ENCODE data around the gene CBR3. TPM values are rescaled to one million over a fixed set of nuclear protein-coding genes. Genes with fewer than 3 reads are reported as not detected.

The CBR3 gene
- total RNA-seq, 2 donors from 2014 or later: 19.7 to 23.2 TPM

DNA sequence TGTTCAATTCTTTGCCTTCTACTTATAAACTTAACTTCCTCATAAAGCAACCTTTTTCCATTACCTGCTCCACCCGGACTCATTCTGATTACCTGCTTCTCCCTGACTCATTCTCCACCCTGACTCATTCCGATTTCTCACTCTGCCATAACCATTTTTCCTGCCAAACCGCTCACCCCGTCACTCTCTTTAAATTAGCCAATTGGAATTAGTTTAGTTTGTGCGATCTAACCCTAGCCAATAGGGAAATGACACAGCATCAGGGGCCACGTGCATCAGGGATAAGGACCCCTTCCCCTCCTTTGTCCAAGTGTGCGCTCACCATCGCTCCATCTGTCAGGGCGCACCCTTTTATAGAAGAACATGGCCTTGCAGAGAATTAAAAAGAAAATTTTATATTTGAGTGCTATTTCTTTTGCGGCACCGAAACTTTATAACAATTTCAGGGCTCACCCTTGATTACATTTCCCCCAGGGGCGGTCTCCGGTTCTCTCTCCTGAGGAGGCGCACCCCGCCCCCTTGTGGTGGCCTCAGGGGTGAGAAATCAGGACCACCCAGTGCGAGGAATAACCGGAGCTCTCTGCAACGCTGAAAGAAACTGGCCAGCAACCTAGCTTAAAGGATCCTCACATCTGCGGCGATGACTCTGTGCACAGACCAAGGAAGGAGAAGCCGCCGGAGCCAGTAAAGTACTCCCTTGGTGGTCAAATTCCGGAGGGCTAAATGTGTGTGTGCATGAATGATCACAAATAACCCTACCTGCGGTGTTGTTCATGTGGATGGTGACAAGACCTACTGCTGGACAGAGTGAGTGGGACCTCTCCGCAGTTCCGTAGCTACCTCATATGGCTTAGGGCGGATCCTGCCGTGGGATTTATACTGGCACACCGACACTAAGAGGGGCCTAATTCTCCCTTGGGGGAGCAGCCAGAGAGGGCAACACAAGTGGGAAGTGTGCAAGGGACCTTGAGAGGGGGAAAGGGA lies 30.3 kb upstream of the CBR3 start:
- peak overlapping the region; percentile 44 for H3K4me3 Mint-ChIP-seq

DNA sequence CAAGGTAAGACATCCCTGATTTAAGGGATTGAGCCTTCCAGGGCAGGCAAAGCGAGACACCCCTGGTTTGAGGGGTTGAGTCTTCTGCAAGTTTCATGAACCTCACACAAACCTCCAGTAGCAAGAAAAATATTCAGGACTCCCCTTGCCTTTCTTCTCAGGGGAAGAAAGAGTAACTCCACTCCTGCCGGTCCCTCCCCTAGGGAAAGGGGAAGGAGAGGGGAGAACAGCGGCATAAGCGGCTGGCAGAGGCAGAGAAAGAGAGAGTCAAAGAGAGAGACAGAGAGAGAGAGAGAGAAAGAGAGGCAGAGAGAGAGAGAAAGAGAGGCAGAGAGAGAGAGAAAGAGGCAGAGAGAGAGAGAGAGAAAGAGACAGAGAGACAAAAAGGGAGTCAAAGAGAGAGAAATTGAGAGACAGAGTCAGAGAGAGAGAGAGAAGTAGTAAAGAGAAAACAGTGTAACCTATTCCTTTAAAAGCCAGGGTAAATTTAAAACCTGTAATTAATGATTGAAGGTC lies 29.5 kb upstream of the CBR3 start:
- H3K27me3 Mint-ChIP-seq: peaks cover 35% of the 10 kb centered on the region
- no peaks in the 10 kb centered on the region for H3K4me1 Mint-ChIP-seq
- peak overlapping the region; percentile 44 for H3K4me3 Mint-ChIP-seq
- no peaks in the 10 kb centered on the region for H3K9me3 Mint-ChIP-seq
- no peak for ATAC-seq (replicated peaks)
- H3K27ac Mint-ChIP-seq: no peak overlapping the region
- H3K36me3 Mint-ChIP-seq (ENCODE audit: low read depth): no peaks in the 10 kb centered on the region

More for the DNA sequence above, 30.3 kb upstream of the CBR3 start:
- no peaks in the 10 kb centered on the region for H3K36me3 Mint-ChIP-seq (ENCODE audit: low read depth)
- H3K4me1 Mint-ChIP-seq: no peaks in the 10 kb centered on the region
- no peaks in the 10 kb centered on the region for H3K9me3 Mint-ChIP-seq
- H3K27me3 Mint-ChIP-seq: peaks cover 35% of the 10 kb centered on the region
- no peak overlapping the region for H3K27ac Mint-ChIP-seq
- ATAC-seq (replicated peaks): peak; percentile 23

DNA sequence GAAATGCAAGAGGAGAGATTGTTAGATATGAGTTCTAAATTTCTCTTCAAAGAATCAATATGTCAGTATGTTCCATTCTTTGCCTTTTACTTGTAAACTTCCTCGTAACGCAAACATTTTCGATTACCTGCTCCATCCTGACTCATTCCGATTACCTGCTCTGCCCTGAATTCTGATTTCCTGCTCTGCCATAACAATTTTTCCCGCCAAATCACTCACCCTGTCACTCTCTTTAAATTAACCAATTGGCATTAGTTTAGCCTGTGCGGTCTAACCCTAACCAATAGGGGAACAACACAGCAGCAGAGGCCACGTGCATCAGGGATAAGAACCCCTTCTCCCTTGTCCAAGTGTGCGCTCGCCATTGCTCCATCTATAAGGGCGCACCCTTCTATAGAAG lies 25.0 kb upstream of the CBR3 start:
- ATAC-seq (replicated peaks): no peak
- H3K9me3 Mint-ChIP-seq: no peaks in the 10 kb centered on the region
- H3K36me3 Mint-ChIP-seq (ENCODE audit: low read depth): no peaks in the 10 kb centered on the region
- no peak overlapping the region for H3K27ac Mint-ChIP-seq
- peaks cover 20% of the 10 kb centered on the region for H3K27me3 Mint-ChIP-seq
- H3K4me1 Mint-ChIP-seq: peaks cover 6% of the 10 kb centered on the region
- no peak overlapping the region for H3K4me3 Mint-ChIP-seq

- H3K9me3 Mint-ChIP-seq: no peaks in the 10 kb centered on the region
- H3K36me3 Mint-ChIP-seq (ENCODE audit: low read depth): no peaks in the 10 kb centered on the region
- peaks cover 6% of the 10 kb centered on the region for H3K27me3 Mint-ChIP-seq
- H3K4me3 Mint-ChIP-seq: no peak overlapping the region
- no peak overlapping the region for H3K27ac Mint-ChIP-seq
- peaks cover 6% of the 10 kb centered on the region for H3K4me1 Mint-ChIP-seq
- ATAC-seq (replicated peaks): no peak
Measured at GRCh38 chr21:36111238-36111637, 23.6 kb upstream of the CBR3 start.

GRCh38 chr21:36113647-36114428 lies 21.0 kb upstream of the CBR3 start:
- peaks cover 6% of the 10 kb centered on the region for H3K4me1 Mint-ChIP-seq
- no peaks in the 10 kb centered on the region for H3K36me3 Mint-ChIP-seq (ENCODE audit: low read depth)
- ATAC-seq (replicated peaks): peak; percentile 60
- peak overlapping the region; percentile 82 for H3K4me3 Mint-ChIP-seq
- H3K9me3 Mint-ChIP-seq: no peaks in the 10 kb centered on the region
- H3K27ac Mint-ChIP-seq: peak overlapping the region; percentile 85
- H3K27me3 Mint-ChIP-seq: no peaks in the 10 kb centered on the region

- Mint-ChIP-seq H3K36me3 (ENCODE audit: low read depth) (no peaks in the 10 kb centered on the region), H3K4me1 (peaks cover 6% of the 10 kb centered on the region), H3K4me3 (no peak overlapping the region), H3K27me3 (no peaks in the 10 kb centered on the region), H3K9me3 (no peaks in the 10 kb centered on the region), H3K27ac (peak overlapping the region; percentile 85)
- no peak for ATAC-seq (replicated peaks)
Measured at GRCh38 chr21:36115138-36115730, 19.6 kb upstream of the CBR3 start.

- no peaks in the 10 kb centered on the region for H3K27me3 Mint-ChIP-seq
- no peak overlapping the region for H3K4me3 Mint-ChIP-seq
- peaks cover 6% of the 10 kb centered on the region for H3K4me1 Mint-ChIP-seq
- no peaks in the 10 kb centered on the region for H3K36me3 Mint-ChIP-seq (ENCODE audit: low read depth)
- no peaks in the 10 kb centered on the region for H3K9me3 Mint-ChIP-seq
- no peak overlapping the region for H3K27ac Mint-ChIP-seq
- ATAC-seq (replicated peaks): no peak
Measured at GRCh38 chr21:36117286-36117741, 17.6 kb upstream of the CBR3 start.

- Mint-ChIP-seq H3K9me3 (no peaks in the 10 kb centered on the region), H3K36me3 (ENCODE audit: low read depth) (no peaks in the 10 kb centered on the region), H3K27me3 (no peaks in the 10 kb centered on the region), H3K4me3 (no peak overlapping the region), H3K4me1 (no peaks in the 10 kb centered on the region), H3K27ac (no peak overlapping the region)
- ATAC-seq (replicated peaks): no peak
Measured at GRCh38 chr21:36120304-36120888, 14.5 kb upstream of the CBR3 start.

DNA sequence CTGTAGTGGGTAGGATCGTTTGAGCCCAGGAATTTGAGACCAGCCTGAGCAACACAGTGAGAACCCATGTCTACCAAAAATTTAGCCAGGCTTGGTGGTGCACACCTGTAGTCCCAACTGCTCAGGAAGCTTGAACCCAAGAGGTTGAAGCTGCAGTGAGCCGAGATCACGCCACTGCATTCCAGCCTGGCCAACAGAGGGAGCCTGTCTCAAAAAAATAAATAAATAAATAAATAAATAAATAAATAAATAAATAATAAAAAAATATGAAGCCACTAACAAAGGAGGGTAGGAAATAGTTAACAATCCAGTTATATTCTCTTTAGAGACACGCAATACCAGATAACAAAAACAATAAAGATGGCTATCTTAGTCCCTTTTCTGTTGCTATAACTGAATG lies 11.9 kb upstream of the CBR3 start:
- Mint-ChIP-seq H3K9me3 (no peaks in the 10 kb centered on the region), H3K4me3 (no peak overlapping the region), H3K27me3 (no peaks in the 10 kb centered on the region), H3K4me1 (no peaks in the 10 kb centered on the region), H3K36me3 (ENCODE audit: low read depth) (no peaks in the 10 kb centered on the region), H3K27ac (no peak overlapping the region)
- no peak for ATAC-seq (replicated peaks)

GRCh38 chr21:36124395-36124794 lies 10.5 kb upstream of the CBR3 start:
- H3K36me3 Mint-ChIP-seq (ENCODE audit: low read depth): no peaks in the 10 kb centered on the region
- no peaks in the 10 kb centered on the region for H3K27me3 Mint-ChIP-seq
- no peaks in the 10 kb centered on the region for H3K9me3 Mint-ChIP-seq
- H3K4me3 Mint-ChIP-seq: no peak overlapping the region
- no peak overlapping the region for H3K27ac Mint-ChIP-seq
- no peak for ATAC-seq (replicated peaks)
- no peaks in the 10 kb centered on the region for H3K4me1 Mint-ChIP-seq

GRCh38 chr21:36125512-36126207 lies 9.2 kb upstream of the CBR3 start:
- ATAC-seq (replicated peaks): peak; percentile 38
- no peak overlapping the region for H3K4me3 Mint-ChIP-seq
- H3K27me3 Mint-ChIP-seq: no peaks in the 10 kb centered on the region
- peaks cover 4% of the 10 kb centered on the region for H3K4me1 Mint-ChIP-seq
- no peaks in the 10 kb centered on the region for H3K9me3 Mint-ChIP-seq
- H3K36me3 Mint-ChIP-seq (ENCODE audit: low read depth): no peaks in the 10 kb centered on the region
- peak overlapping the region; percentile 63 for H3K27ac Mint-ChIP-seq

DNA sequence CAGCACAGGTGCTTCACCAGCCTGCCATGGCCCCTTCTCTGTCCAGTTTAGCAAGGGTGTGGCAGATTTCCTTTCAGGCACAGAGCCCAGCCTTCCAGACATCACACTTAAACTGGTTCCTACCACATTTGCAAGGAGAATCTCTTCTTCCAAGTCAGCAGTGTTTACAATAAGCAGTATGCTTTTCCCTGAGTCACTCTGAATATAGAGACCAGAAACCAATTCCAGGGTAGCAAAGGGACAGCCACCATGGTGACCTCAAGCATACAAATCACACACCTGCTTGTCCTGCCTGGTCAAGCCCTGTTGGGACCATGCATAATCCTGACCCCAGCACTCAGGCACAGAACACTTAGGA lies 8.7 kb upstream of the CBR3 start:
- H3K27me3 Mint-ChIP-seq: no peaks in the 10 kb centered on the region
- H3K27ac Mint-ChIP-seq: peak overlapping the region; percentile 63
- no peaks in the 10 kb centered on the region for H3K9me3 Mint-ChIP-seq
- H3K4me1 Mint-ChIP-seq: peaks cover 7% of the 10 kb centered on the region
- H3K4me3 Mint-ChIP-seq: no peak overlapping the region
- ATAC-seq (replicated peaks): no peak
- H3K36me3 Mint-ChIP-seq (ENCODE audit: low read depth): no peaks in the 10 kb centered on the region

DNA sequence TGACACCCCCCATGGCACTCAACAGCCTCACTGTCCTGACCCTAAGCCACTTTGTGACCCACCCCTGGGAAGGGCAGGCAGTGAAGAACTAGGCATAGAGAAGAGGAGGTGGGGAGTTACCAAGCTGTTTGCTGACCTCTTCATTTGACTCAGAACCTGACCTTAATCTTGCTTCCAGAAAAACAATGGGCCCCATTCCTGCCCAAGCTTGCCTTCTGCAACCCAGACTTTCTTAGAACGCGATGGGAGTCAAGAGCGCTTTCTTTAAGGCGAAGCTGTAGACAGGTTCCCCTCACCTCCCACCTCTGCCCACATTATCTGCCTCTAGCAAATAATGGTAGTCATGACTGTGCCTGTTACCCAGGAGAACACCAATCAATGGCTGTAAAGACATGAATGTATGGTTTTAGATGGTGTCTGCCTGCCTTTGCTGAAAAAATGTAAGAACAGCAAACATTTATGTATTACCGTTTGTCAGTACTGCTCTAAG lies 8.2 kb upstream of the CBR3 start:
- H3K27ac Mint-ChIP-seq: peak overlapping the region; percentile 63
- H3K27me3 Mint-ChIP-seq: no peaks in the 10 kb centered on the region
- H3K9me3 Mint-ChIP-seq: no peaks in the 10 kb centered on the region
- peaks cover 7% of the 10 kb centered on the region for H3K4me1 Mint-ChIP-seq
- no peaks in the 10 kb centered on the region for H3K36me3 Mint-ChIP-seq (ENCODE audit: low read depth)
- no peak overlapping the region for H3K4me3 Mint-ChIP-seq
- no peak for ATAC-seq (replicated peaks)
